SH-SY5Y (cell line): ENCODE data around the gene TGM6.

ENCODE experiments used
- GATA2 ChIP-seq: IDR thresholded peaks from 2 replicates; pipeline ENCODE4 v1.6.1; 2011; ENCODE audit warnings: mild to moderate bottlenecking, low read depth, low read length
- GATA3 ChIP-seq: IDR thresholded peaks from 2 replicates; pipeline ENCODE4 v1.6.1; 2011; ENCODE audit warnings: low read depth, mild to moderate bottlenecking, low read length, moderate library complexity

DNA sequence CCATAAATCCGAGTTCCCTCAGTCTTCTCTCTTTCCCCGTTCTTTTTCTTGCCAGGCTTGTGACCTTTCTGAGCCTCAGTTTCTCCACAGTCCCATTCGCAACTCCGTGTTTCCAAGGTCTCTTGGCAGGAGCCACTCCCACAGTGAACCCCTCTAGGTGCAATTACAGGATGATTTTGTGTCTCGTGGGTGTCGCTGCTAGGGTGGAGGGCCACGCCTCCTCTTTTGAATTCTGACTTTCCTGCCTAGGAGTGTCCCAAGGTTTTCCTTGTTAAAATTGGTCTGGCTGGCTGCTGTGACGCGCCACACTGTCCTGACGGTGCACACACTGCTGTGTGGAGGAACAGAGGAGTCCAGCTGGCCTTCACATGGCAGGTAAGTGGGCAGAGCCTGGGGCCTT, at the start of gene TGM6:
- no peak for TF ChIP-seq GATA2
- no peak for TF ChIP-seq GATA3
